AG09319 (cell line): ENCODE results near the gene PDE10A.

Experiments
- DNase-seq: peaks from one replicate; pipeline ENCODE4 v3.0.0-alpha.2; 2010; ENCODE audit warnings: low read depth; ENCODE audit errors: extremely low read depth
- CTCF ChIP-seq: IDR thresholded peaks from 2 replicates; pipeline ENCODE4 v1.5.1; 2011; ENCODE audit warnings: low read depth, mild to moderate bottlenecking, inconsistent platforms, low read length, moderate library complexity

PDE10A gene

GRCh38 chr6:165581678-165582077 lies 81.4 kb downstream of the PDE10A start:
- no peak for DNase-seq
- TF ChIP-seq CTCF: no peak

GRCh38 chr6:165580136-165580535 lies 82.9 kb downstream of the PDE10A start:
- DNase-seq: no peak
- TF ChIP-seq CTCF: no peak

- DNase-seq: no peak
- no peak for TF ChIP-seq CTCF
Measured at GRCh38 chr6:165579151-165579550, 83.9 kb downstream of the PDE10A start.

GRCh38 chr6:165577556-165577955 lies 85.5 kb downstream of the PDE10A start:
- DNase-seq: no peak
- TF ChIP-seq CTCF: no peak

DNA sequence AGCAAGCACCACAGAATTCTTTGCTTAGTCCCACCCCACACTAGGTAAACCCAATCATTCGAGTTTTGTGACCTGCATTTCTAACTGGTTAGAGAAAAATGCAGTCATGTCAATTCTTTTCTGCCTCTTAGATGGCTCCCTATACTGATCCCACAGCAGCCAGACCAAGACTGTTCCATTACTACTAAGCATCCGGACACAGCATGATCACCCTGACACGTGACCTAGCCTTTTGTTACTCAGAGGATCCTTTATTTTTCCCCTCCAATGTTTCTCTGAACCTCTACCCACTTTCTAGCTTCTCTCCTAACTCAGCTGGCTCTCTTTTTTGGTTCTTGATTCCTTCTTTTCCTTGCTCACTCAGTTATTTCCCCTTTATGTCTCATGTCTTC lies 87.9 kb downstream of the PDE10A start:
- no peak for TF ChIP-seq CTCF
- no peak for DNase-seq

- no peak for DNase-seq
- TF ChIP-seq CTCF: no peak
Measured at GRCh38 chr6:165574220-165575157, 88.6 kb downstream of the PDE10A start.

DNA sequence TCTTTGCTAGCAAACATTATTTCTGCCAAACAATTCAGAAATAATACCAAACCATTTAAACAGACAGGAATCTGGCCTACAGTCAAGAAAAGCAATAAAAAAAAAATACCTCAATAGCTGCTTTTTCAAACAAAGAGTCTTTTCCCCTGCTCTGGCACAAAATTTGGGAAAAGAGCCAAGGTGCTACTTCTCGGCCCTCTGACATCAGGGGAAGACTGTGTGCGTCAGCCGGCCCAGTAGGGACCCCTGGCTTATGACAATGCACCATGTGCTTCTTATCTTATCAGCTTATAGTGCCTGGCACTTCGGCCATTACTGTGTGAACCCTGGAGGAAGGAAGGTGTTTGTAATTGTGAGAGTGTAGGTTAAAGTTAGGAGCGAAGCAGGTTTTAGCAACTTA lies 89.4 kb downstream of the PDE10A start:
- TF ChIP-seq CTCF: no peak
- no peak for DNase-seq
